Psoas muscle (tissue), 8 donors: Measurements from ENCODE around the gene KRR1. TPM values are rescaled to one million over a fixed set of nuclear protein-coding genes. Genes with fewer than 3 reads are reported as not detected.

Source experiments
- ATAC-seq, 4 donors: fragments of 200-7000 bp; cut with Tn5 transposase; one replicate each; pipeline ENCODE4 v1.9.1; 2020; ENCODE audit warnings: moderate library complexity in 3 of 4, mild to moderate bottlenecking in 2 of 4
- DNase-seq, 2 donors: peaks; one replicate each; pipeline ENCODE4 v3.0.0-alpha.2; 2020
- H3K27ac ChIP-seq: fragments of 200-600 bp; one replicate; pipeline ENCODE4 v1.8.0; 2022
- H3K27me3 ChIP-seq, 3 donors: fragments of 200-600 bp in 1 of 3; one replicate each; pipeline versions ENCODE4 v1.6.1 to v1.8.0; 2013 to 2022; ENCODE audit warnings: low read length in 2 of 3, mild to moderate bottlenecking in 2 of 3, moderate library complexity in 1 of 3; ENCODE audit not compliant: insufficient read depth in 3 of 3
- H3K36me3 ChIP-seq, 2 donors: fragments of 200-600 bp in 1 of 2; one replicate each; pipeline versions ENCODE4 v1.6.1 to v1.8.0; 2013 to 2022; ENCODE audit warnings: low read depth in 1 of 2, mild to moderate bottlenecking in 1 of 2, moderate library complexity in 1 of 2; ENCODE audit not compliant: insufficient read depth in 1 of 2
- H3K4me1 ChIP-seq: fragments of 200-600 bp; one replicate; pipeline ENCODE4 v1.8.0; 2022
- H3K4me3 ChIP-seq: fragments of 200-600 bp; one replicate; pipeline ENCODE4 v1.8.0; 2022; ENCODE audit warnings: mild to moderate bottlenecking
- H3K9me3 ChIP-seq: fragments of 200-600 bp; one replicate; pipeline ENCODE4 v1.8.0; 2022
- WGBS, 3 donors: extraction: QIAGEN DNeasy Blood & Tissue Kit; methylation state at CpG; one replicate each; pipeline versions ENCODE4 v1.1.6 to v1.1.7; 2013; 5-methylcytosine and 5-hydroxymethylcytosine counted together
- intact Hi-C, 2 donors: fragments of 100-400 bp; cut with DNase I; formaldehyde crosslinking; loops; one replicate each; pipeline versions ENCODE4 v1.11.0 to v1.14.2; 2022
- polyA plus RNA-seq, 3 donors: library from polyadenylated mRNA; stranded (reverse); fragments of 200-250 nt; gene quantifications; one replicate each; pipeline ENCODE4 v1.2.3, GENCODE V29; 2013
- total RNA-seq, 4 donors: library from RNA; stranded (reverse); fragmentation: NEBNext Ultra II Directional in 2 of 4; extraction: Animal tissue kit (Norgen Biotek cat#: 25700) in 2 of 4; gene quantifications; one replicate each; pipeline versions ENCODE4 v1.2.1 to v1.2.4, GENCODE V29; 2021 to 2023
- TF ChIP-seq, protein P1 (sequence below): fragments of 200-600 bp; IDR thresholded peaks from one replicate; pipeline ENCODE4 v1.8.0; 2022; ENCODE audit warnings: antibody characterized with exemption
- donor health status: healthy with polysubstance abuse.
- donor health status: DM: no; HTN: no; CAD: no; lungs with moderate emphysema.
- donor health status: Bipolar disorder and iron deficiency.
- donor health status: healthy.
- donor health status: DM: yes; HTN: yes; CAD: no.
- donor health status: DM: no; HTN: no; CAD: no.
- donor health status: DM: no; HTN: no; CAD: no.
- donor health status: DM: yes; HTN: yes; CAD: no.

KRR1 gene
- total and polyA plus RNA-seq, 7 donors: 15.7 to 64.9 (median 43.1) TPM

- intact Hi-C loops: loop anchor here (5.0 kb wide), 1 partner anchor 508 kb away; no protein-coding TSS in a partner anchor
- Histone ChIP-seq H3K36me3 (no peaks in the 10 kb centered on the region), H3K27me3 (no peaks in the 10 kb centered on the region), H3K27ac (no peak overlapping the region), H3K4me1 (no peaks in the 10 kb centered on the region), H3K9me3 (no peaks in the 10 kb centered on the region), H3K4me3 (no peak overlapping the region)
- no peak for DNase-seq
- WGBS, 3 donors: 94 to 98% (median 96%) methylated on average over 1 of the region's 1 CpG
- no peak for ATAC-seq
- TF ChIP-seq, protein P1, sequence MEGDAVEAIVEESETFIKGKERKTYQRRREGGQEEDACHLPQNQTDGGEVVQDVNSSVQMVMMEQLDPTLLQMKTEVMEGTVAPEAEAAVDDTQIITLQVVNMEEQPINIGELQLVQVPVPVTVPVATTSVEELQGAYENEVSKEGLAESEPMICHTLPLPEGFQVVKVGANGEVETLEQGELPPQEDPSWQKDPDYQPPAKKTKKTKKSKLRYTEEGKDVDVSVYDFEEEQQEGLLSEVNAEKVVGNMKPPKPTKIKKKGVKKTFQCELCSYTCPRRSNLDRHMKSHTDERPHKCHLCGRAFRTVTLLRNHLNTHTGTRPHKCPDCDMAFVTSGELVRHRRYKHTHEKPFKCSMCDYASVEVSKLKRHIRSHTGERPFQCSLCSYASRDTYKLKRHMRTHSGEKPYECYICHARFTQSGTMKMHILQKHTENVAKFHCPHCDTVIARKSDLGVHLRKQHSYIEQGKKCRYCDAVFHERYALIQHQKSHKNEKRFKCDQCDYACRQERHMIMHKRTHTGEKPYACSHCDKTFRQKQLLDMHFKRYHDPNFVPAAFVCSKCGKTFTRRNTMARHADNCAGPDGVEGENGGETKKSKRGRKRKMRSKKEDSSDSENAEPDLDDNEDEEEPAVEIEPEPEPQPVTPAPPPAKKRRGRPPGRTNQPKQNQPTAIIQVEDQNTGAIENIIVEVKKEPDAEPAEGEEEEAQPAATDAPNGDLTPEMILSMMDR: no peak
Measured at GRCh38 chr12:75529316-75529715, 17.9 kb upstream of the KRR1 start.

DNA sequence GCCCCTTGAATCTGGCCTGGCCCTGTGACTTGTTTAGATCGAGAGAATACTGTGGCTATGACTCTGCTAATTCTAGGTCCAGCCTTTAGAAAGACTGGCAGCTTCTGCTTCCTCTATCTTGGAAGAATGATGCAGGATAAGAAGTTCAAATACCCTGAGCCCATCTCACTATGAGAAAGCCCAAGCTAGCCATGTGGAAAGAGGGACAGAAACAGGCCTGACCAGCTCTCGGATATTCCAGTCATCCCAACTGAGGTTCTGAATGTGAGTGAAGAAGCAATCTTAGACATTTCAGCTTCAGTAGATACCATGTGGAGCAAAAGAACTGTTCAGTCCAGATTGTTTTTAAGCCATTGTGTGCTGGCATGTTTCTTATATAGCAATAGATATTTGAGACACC, 17.3 kb upstream of the KRR1 start:
- Histone ChIP-seq H3K36me3 (no peaks in the 10 kb centered on the region), H3K4me3 (no peak overlapping the region), H3K4me1 (no peaks in the 10 kb centered on the region), H3K27me3 (no peaks in the 10 kb centered on the region), H3K27ac (no peak overlapping the region), H3K9me3 (no peaks in the 10 kb centered on the region)
- ATAC-seq (no peak), DNase-seq (no peak)
- TF ChIP-seq, protein P1: no peak
- 77 to 81% (median 78%) methylated on average over 2 of the region's 2 CpGs for WGBS, 3 donors
- intact Hi-C loops: loop anchor here (5.0 kb wide), 1 partner anchor 509 kb away; no protein-coding TSS in a partner anchor

DNA sequence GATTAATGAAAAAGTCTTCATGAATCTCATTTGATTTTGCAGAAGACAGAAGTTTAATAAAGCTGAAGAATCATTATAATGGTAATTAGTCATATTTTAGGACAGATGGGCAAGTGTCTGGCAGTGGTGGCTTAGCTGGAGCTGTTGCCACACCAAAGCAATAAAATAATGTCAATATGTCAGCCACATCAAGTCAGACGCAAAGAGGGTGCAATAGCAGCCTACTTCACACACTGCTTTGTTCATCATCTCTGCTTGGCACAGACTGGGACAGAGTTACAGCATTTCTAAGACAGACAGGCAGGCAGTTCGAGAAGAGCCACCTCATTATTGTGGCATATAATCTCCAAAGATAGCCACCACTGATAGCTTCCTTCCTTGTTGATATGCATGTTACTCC, 16.9 kb upstream of the KRR1 start:
- H3K36me3 ChIP-seq: no peaks in the 10 kb centered on the region
- no peaks in the 10 kb centered on the region for H3K27me3 ChIP-seq
- TF ChIP-seq, protein P1: no peak
- H3K4me1 ChIP-seq: no peaks in the 10 kb centered on the region
- no peak for ATAC-seq
- 76 to 81% (median 79%) methylated on average over 2 of the region's 2 CpGs for WGBS, 3 donors
- H3K9me3 ChIP-seq: no peaks in the 10 kb centered on the region
- DNase-seq: no peak
- intact Hi-C loops: loop anchor here (5.0 kb wide), 1 partner anchor 509 kb away; no protein-coding TSS in a partner anchor
- H3K4me3 ChIP-seq: no peak overlapping the region
- H3K27ac ChIP-seq: no peak overlapping the region

DNA sequence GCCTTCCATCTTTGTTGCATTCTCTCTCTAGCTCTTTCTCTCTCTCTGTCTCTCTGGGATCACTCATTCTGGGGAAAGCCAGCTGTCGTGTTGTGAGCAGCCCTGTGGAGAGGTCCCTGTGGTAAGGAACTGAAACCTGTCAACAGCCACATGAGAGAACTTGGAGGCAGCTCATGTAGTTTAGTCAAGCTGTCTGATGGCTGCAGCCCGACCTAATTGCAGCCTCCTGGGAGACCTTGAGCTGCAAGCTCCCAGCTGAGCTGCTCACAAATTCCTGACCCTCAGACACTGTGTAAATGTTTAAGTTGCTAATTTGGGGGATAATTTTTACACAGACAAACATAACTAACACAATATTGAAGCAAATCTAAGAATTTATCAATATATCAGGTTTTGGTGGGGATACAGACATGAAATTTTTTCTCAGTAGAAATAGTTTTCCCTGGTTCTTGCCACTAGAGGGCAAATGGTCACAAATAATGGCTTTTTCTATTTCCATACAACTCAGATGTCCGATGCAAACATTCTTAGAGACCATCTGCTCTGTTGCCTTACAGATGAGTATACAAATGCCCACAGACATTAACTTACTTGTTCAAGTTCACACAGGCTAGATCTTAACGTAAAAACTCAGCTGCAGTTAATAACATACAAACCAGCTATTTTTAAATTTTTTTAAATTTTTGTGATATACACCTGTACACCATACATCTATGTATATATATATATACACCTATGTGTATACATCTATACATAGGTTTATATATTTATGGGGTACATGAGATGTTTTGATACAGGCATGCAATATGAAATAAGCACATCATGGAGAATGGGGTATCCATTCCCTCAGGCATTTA, 15.5 kb upstream of the KRR1 start:
- Histone ChIP-seq H3K27me3 (no peaks in the 10 kb centered on the region), H3K36me3 (no peaks in the 10 kb centered on the region), H3K4me3 (no peak overlapping the region), H3K9me3 (no peaks in the 10 kb centered on the region), H3K27ac (no peak overlapping the region), H3K4me1 (no peaks in the 10 kb centered on the region)
- DNase-seq: no peak
- intact Hi-C loops: loop anchor here (5.0 kb wide), 1 partner anchor 510 kb away; no protein-coding TSS in a partner anchor
- ATAC-seq: no peak
- TF ChIP-seq, protein P1: peak; percentile 56
- 12 to 17% (median 16%) methylated on average over 4 of the region's 4 CpGs for WGBS, 3 donors
